Heart left ventricle (tissue), 13 donors: ENCODE measurements around the gene DCAF8.

Experiments used
- CTCF ChIP-seq, 12 donors: fragments of 200-600 bp; sonication (generic) in 4 of 12; IDR thresholded peaks; one replicate each; pipeline versions ENCODE4 v1.5.0 to v1.8.0; 2018 to 2022; ENCODE audit warnings: antibody characterized with exemption in 12 of 12, mild to moderate bottlenecking in 5 of 12
- POLR2A ChIP-seq, 2 donors: fragments of 450-650 bp; IDR thresholded peaks; one replicate each; pipeline ENCODE4 v1.6.1; 2017; ENCODE audit warnings: antibody characterized with exemption in 2 of 2, mild to moderate bottlenecking in 2 of 2, moderate library complexity in 2 of 2
- donor health status: ischemic (EF 13 %, LVEDD 7.1; RV severe dilation, severe dysfunction).
- donor health status: DM: no; HTN: yes; CAD: no.
- donor health status: DM: no; HTN: no; CAD: no.
- donor health status: ischemic (EF 25% LVEDD 6.9; RV normal size, moderate dysfunction).
- donor health status: ischemic (EF 25% LVEDD 5.7; RV mildly dilated, moderate dysfunction).
- donor health status: ischemic (EF 35%, LVEDD 5.7; RV mildly dilated, moderate dysfunction).
- donor health status: nonischemic (EF 11% LVEDD 7.7; RV severe dilation, severe dysfunction).
- donor health status: DM: yes; HTN: yes; CAD: no.
- donor health status: PGD.
- donor health status: ischemic (EF 29% LVEDD 5.4; RV normal size, mild dysfunction).
- donor health status: nonischemic (EF 23%, LVEDD 6.1; RV moderate dilation, normal function).

GRCh38 chr1:160189649-160190625 lies 72.4 kb downstream of the DCAF8 start, which contains the start of gene CASQ1:
- TF ChIP-seq CTCF (IDR thresholded peaks at IDR 0.05) = no peak
- no peak for TF ChIP-seq POLR2A (IDR thresholded peaks at IDR 0.05)
